ENCODE results near the gene SBNO2. TPM values are rescaled to one million over a fixed set of nuclear protein-coding genes. Genes with fewer than 3 reads are reported as not detected.
A peak's percentile ranks its signal among the peaks of the same experiment; 100 is the strongest.

Gene SBNO2
- total RNA-seq, 4 donors from 2014 or later: 14.9 to 67.2 (median 20.9) TPM

DNA sequence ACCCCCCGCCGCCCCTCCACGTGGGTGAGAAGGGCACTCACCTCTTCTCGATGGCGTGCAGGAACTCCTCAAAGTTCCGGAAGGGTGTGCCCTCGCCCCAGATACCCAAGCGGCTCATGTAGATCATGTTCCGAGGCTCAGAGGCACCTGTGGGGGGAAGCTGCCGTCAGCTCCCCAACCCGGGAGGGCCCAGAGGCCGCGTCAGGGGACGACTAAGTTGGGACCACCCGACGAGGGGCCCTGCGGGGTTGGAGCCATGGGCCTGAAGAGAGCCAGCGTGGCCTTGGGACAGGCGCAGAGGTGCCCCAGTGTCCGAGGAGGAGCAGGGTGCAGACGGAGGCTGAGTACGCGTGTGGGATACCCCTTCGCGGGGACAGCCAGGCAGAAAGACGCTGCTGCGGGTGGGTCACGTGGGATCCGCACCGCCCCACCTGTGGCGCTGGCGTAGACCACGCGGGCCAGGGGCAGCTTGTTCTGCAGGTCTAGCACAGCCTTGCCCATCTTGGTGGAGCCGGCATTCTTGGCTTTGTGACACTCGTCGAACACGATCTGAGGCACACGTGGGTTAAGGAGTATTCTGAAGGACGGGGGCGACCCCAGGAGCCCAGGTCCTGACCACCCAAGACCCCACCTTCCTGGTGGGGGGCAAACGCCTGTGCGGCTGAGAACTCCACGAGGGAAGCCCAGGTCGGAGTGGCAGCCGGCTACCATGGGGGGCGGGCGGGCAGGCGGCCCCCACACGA is 54.4 kb downstream of the SBNO2 start:
- peaks cover 0 to 100% of the 10 kb centered on the region in 2 donors for H3K36me3 ChIP-seq
- WGBS, 2 donors (ENCODE audit: low coverage in 1 of 2): 54 to 80% methylated on average over 2 to 6 of the region's 50 CpGs
- no peaks in the 10 kb centered on the region for H3K27me3 ChIP-seq
- no peak overlapping the region for H3K4me3 ChIP-seq
- ATAC-seq: no peak
- TF ChIP-seq, protein P1, sequence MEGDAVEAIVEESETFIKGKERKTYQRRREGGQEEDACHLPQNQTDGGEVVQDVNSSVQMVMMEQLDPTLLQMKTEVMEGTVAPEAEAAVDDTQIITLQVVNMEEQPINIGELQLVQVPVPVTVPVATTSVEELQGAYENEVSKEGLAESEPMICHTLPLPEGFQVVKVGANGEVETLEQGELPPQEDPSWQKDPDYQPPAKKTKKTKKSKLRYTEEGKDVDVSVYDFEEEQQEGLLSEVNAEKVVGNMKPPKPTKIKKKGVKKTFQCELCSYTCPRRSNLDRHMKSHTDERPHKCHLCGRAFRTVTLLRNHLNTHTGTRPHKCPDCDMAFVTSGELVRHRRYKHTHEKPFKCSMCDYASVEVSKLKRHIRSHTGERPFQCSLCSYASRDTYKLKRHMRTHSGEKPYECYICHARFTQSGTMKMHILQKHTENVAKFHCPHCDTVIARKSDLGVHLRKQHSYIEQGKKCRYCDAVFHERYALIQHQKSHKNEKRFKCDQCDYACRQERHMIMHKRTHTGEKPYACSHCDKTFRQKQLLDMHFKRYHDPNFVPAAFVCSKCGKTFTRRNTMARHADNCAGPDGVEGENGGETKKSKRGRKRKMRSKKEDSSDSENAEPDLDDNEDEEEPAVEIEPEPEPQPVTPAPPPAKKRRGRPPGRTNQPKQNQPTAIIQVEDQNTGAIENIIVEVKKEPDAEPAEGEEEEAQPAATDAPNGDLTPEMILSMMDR (IDR thresholded peaks at IDR 0.05): no peak
- TF ChIP-seq POLR2AphosphoS5 (IDR thresholded peaks at IDR 0.05): peak; percentile 10
- H3K27ac ChIP-seq: no peak overlapping the region
- peaks cover 0 to 20% (median 0%) of the 10 kb centered on the region in 3 donors for H3K4me1 ChIP-seq
- H3K9me3 ChIP-seq: no peaks in the 10 kb centered on the region

DNA sequence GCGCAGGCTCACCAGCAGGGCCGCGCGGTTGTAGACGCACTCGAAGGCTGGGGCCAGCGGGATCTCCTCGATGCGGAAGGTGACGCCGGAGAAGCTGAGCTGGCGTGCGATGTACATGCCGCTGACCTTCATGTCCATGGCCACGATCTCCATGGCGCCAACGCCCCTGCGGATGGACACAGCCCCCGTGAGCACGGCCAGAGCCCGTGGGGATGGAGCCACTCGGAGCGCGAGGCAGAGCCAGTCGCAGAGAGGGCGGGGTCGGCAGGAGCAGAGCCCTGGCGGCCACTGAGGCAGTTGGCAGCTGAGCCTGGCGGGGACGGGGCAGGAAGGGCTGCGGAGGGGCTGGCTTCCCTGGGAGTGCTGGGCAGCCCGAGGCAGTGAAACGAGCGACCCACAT is 55.1 kb downstream of the SBNO2 start:
- H3K4me3 ChIP-seq: no peak overlapping the region
- no peaks in the 10 kb centered on the region for H3K9me3 ChIP-seq
- peaks cover 0 to 100% of the 10 kb centered on the region in 2 donors for H3K36me3 ChIP-seq
- WGBS, 2 donors (ENCODE audit: low coverage in 1 of 2): 95% methylated on average over 12 of the region's 34 CpGs; no CpG with 5 or more reads in 1 of the 2 donors
- ATAC-seq: no peak
- TF ChIP-seq POLR2A (IDR thresholded peaks at IDR 0.05) (no peak), EP300 (IDR thresholded peaks at IDR 0.05) (no peak), POLR2AphosphoS5 (IDR thresholded peaks at IDR 0.05) (peak; percentile 22)
- TF ChIP-seq, protein P1 (IDR thresholded peaks at IDR 0.05): no peak
- no peaks in the 10 kb centered on the region for H3K27me3 ChIP-seq
- H3K27ac ChIP-seq: no peak overlapping the region
- peaks cover 0 to 17% (median under 1%) of the 10 kb centered on the region in 3 donors for H3K4me1 ChIP-seq

DNA sequence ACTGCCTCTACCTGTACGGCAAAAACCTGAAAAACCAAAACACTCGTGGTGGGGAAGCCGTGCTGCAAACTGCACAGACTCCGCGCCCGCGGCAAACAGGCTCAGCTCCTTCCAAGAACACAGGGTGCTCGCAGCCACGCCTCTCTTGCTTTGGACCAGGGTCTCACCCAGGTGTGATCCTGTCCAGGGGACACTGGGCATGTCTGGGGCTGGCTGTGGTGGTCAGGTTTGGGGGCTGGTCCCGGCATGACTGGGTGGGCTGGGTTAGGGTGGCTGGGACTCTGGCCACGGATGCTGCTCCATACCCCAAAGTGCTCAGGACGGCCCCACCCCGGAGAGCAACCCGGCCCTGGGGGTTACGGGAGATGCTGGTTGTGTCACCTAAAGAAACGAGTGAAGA is 56.4 kb downstream of the SBNO2 start:
- H3K27ac ChIP-seq: no peak overlapping the region

DNA sequence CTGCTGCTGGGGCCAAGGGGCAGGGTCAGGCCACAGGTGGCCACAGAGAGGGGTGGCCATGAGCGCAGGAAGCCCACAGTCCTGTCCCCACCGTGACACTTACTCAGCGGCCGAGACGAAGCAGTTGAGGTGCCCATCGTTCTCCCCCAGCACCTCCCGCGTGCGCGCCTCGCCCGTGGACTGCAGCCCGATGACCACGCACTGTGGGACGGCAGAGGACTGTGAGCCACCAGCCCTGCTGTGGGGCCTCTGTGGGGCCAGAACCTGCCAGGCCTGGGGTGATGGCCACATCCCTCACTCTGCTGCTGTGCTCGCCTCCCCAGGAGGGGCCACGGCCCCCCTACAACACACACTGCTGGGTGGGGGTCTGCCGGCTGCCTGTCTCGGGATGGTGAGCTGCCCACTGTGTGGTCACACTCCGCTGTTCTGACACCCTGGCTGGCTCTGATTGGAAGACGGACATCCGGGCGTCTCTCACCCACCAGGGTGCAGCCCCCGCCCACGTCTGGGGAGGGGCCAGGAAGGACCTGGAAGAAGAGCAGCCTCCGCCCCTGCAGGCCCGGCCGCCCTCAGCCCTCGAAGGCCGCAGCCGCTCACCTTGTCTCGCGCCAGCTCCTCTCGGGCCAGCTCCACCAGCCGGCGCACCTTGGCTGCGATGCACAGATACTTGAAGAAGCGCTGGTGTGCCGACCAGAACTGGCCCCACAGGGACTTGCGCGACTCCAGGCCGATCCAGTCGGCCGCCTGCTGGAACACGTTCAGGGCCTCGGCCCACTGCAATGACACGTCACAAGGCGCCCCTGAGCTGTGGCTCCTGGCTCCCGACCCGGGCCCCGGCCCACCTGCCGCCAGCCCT is 57.1 kb downstream of the SBNO2 start:
- no peak overlapping the region for H3K27ac ChIP-seq
- peaks cover 0 to 95% of the 10 kb centered on the region in 2 donors for H3K36me3 ChIP-seq
- H3K4me1 ChIP-seq: peaks cover 0 to 24% (median 17%) of the 10 kb centered on the region in 3 donors
- no peaks in the 10 kb centered on the region for H3K9me3 ChIP-seq
- no peak overlapping the region for H3K4me3 ChIP-seq
- ATAC-seq: no peak
- no CpG with 5 or more reads among the region's 52 CpGs for WGBS, 2 donors (ENCODE audit: low coverage in 1 of 2)
- TF ChIP-seq EP300 (IDR thresholded peaks at IDR 0.05): no peak
- no peak for TF ChIP-seq POLR2AphosphoS5 (IDR thresholded peaks at IDR 0.05)
- TF ChIP-seq, protein P1 (IDR thresholded peaks at IDR 0.05): no peak
- TF ChIP-seq POLR2A (IDR thresholded peaks at IDR 0.05): no peak
- H3K27me3 ChIP-seq: no peaks in the 10 kb centered on the region

More for the DNA sequence above, 56.4 kb downstream of the SBNO2 start:
- Histone ChIP-seq H3K4me3 (no peak overlapping the region), H3K4me1 (peaks cover 0 to 17% (median 13%) of the 10 kb centered on the region in 3 donors), H3K9me3 (no peaks in the 10 kb centered on the region), H3K27me3 (no peaks in the 10 kb centered on the region), H3K36me3 (peaks cover 0 to 95% of the 10 kb centered on the region in 2 donors)
- ATAC-seq: no peak
- WGBS, 2 donors (ENCODE audit: low coverage in 1 of 2): no CpG with 5 or more reads among the region's 16 CpGs
- no peak for TF ChIP-seq POLR2A (IDR thresholded peaks at IDR 0.05)
- TF ChIP-seq, protein P1 (IDR thresholded peaks at IDR 0.05): no peak
- TF ChIP-seq EP300 (IDR thresholded peaks at IDR 0.05): no peak
- no peak for TF ChIP-seq POLR2AphosphoS5 (IDR thresholded peaks at IDR 0.05)

All from gastroesophageal sphincter (tissue), 4 donors.